ENCODE measurements around the gene ULK4.

DNA sequence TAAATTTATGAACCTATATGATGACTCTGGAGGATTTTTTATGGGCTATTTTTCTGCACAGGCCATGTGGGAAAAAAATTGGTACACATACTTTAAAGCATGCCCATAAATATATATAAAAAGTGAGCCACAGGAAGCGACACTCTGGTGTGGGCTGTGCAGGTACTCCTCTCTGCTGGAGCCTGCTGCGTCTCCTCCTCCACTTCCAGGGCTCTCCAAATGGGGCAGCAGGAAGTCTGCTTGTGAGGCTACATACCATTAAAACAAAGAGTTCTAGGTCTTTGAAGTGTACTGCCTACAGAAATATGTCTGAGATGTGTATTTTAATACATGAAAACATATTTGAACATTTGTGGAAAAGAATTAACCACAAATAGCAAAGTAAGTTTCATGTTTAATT, 627.5 kb downstream of the ULK4 start:
- TF ChIP-seq, protein P1, sequence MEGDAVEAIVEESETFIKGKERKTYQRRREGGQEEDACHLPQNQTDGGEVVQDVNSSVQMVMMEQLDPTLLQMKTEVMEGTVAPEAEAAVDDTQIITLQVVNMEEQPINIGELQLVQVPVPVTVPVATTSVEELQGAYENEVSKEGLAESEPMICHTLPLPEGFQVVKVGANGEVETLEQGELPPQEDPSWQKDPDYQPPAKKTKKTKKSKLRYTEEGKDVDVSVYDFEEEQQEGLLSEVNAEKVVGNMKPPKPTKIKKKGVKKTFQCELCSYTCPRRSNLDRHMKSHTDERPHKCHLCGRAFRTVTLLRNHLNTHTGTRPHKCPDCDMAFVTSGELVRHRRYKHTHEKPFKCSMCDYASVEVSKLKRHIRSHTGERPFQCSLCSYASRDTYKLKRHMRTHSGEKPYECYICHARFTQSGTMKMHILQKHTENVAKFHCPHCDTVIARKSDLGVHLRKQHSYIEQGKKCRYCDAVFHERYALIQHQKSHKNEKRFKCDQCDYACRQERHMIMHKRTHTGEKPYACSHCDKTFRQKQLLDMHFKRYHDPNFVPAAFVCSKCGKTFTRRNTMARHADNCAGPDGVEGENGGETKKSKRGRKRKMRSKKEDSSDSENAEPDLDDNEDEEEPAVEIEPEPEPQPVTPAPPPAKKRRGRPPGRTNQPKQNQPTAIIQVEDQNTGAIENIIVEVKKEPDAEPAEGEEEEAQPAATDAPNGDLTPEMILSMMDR (IDR thresholded peaks at IDR 0.05; ENCODE audit: low read depth, low read length) = no peak
- TF ChIP-seq EZH2phosphoT487 (IDR thresholded peaks at IDR 0.05; ENCODE audit: low read depth) = no peak

All from OCI-LY3 (cell line).